SJCRH30 (cell line): ENCODE data around the gene PLAAT2. TPM values are rescaled to one million over a fixed set of nuclear protein-coding genes. Genes with fewer than 3 reads are reported as not detected.

Source experiments
- DNase-seq, 2 experiments: peaks; one replicate each; pipeline ENCODE4 v3.0.0-alpha.2; 2015 to 2020
- H3K27ac ChIP-seq: fragments of 250-450 bp; sonication (Bioruptor Pico); 2 replicates; pipeline ENCODE4 v1.5.1; 2020; ENCODE audit warnings: mild to moderate bottlenecking, moderate library complexity
- H3K27me3 ChIP-seq: fragments of 250-450 bp; sonication (Bioruptor Pico); 2 replicates; pipeline ENCODE4 v1.5.1; 2020; ENCODE audit warnings: mild to moderate bottlenecking, moderate library complexity
- H3K36me3 ChIP-seq: fragments of 250-450 bp; sonication (Bioruptor Pico); 2 replicates; pipeline ENCODE4 v1.5.1; 2020; ENCODE audit warnings: mild to moderate bottlenecking, moderate library complexity
- H3K4me1 ChIP-seq: fragments of 250-450 bp; sonication (Bioruptor Pico); 2 replicates; pipeline ENCODE4 v1.5.1; 2020; ENCODE audit warnings: mild to moderate bottlenecking, moderate library complexity
- H3K4me3 ChIP-seq: fragments of 250-450 bp; sonication (Bioruptor Pico); 2 replicates; pipeline ENCODE4 v1.5.1; 2020; ENCODE audit warnings: mild to moderate bottlenecking, moderate library complexity
- H3K9me3 ChIP-seq: fragments of 250-450 bp; sonication (Bioruptor Pico); replicated peaks from 2 replicates; pipeline ENCODE4 v1.5.1; 2020; ENCODE audit warnings: mild to moderate bottlenecking, moderate library complexity
- total RNA-seq: library from RNA; depleted of rRNA; stranded (reverse); fragments of >200 nt; shearing (Covaris generic); gene quantifications from 2 replicates; pipeline ENCODE4 v1.2.3, GENCODE V29; 2014; rRNA removed

The PLAAT2 gene
- total RNA-seq, 1 experiment from 2014 or later, result not detected

- H3K4me1 ChIP-seq, result no peaks in the 10 kb centered on the region; the same call in none of the 2 replicates
- H3K36me3 ChIP-seq, result no peaks in the 10 kb centered on the region
- H3K4me3 ChIP-seq, result no peak overlapping the region
- H3K9me3 ChIP-seq, result peaks cover 3% of the 10 kb centered on the region; the same call in 1 of the 2 replicates
- no peak for DNase-seq
- no peak overlapping the region for H3K27ac ChIP-seq
- H3K27me3 ChIP-seq, result no peaks in the 10 kb centered on the region
Measured at GRCh38 chr11:63504933-63505586, 58.1 kb downstream of the PLAAT2 start.

GRCh38 chr11:63504054-63504453, 59.1 kb downstream of the PLAAT2 start:
- H3K4me3 ChIP-seq, result no peak overlapping the region
- no peak overlapping the region for H3K27ac ChIP-seq
- H3K9me3 ChIP-seq, result peaks cover 5% of the 10 kb centered on the region; the same call in 1 of the 2 replicates
- H3K27me3 ChIP-seq, result no peaks in the 10 kb centered on the region
- no peaks in the 10 kb centered on the region; the same call in 1 of the 2 replicates for H3K4me1 ChIP-seq
- H3K36me3 ChIP-seq, result no peaks in the 10 kb centered on the region
- no peak for DNase-seq

GRCh38 chr11:63503492-63503891, 59.7 kb downstream of the PLAAT2 start:
- no peaks in the 10 kb centered on the region; the same call in 1 of the 2 replicates for H3K4me1 ChIP-seq
- DNase-seq, result no peak
- no peaks in the 10 kb centered on the region for H3K27me3 ChIP-seq

More at GRCh38 chr11:63503492-63503891, 59.7 kb downstream of the PLAAT2 start:
- Histone ChIP-seq H3K9me3 (peaks cover 5% of the 10 kb centered on the region; the same call in 1 of the 2 replicates), H3K36me3 (no peaks in the 10 kb centered on the region), H3K27ac (no peak overlapping the region), H3K4me3 (no peak overlapping the region)

Other genes with a start within 250 kb of the PLAAT2 start
- not detected in 2 replicates for gene SLC22A9, start 193.6 kb downstream of the PLAAT2 start, total RNA-seq
- gene PLAAT5, start 72.2 kb downstream of the PLAAT2 start, total RNA-seq, result 0.06 TPM in 1 of 2 replicates, not detected in the other
- gene LGALS12, start 57.3 kb downstream of the PLAAT2 start, total RNA-seq, result 0.14 TPM in 1 of 2 replicates, not detected in the other
- 0.18 and 0.38 TPM in 2 replicates for gene PLAAT4, start 26.6 kb downstream of the PLAAT2 start, total RNA-seq
- 7.7 and 10.0 TPM in 2 replicates for gene PLAAT3, start 51.1 kb upstream of the PLAAT2 start, total RNA-seq
- gene ATL3, start 108.0 kb upstream of the PLAAT2 start, total RNA-seq, result 25.1 and 26.4 TPM in 2 replicates
- 63.8 and 70.2 TPM in 2 replicates for gene RTN3, start 118.1 kb upstream of the PLAAT2 start, total RNA-seq
- 20.3 and 21.7 TPM in 2 replicates for gene ZFTA, start 205.4 kb upstream of the PLAAT2 start, total RNA-seq